Measurements from ENCODE around the gene HMCN1. TPM values are rescaled to one million over a fixed set of nuclear protein-coding genes. Genes with fewer than 3 reads are reported as not detected.

The HMCN1 gene
- total RNA-seq, 4 donors from 2014 or later = 53.0 to 87.9 (median 76.8) TPM

- 89% methylated on average over 2 of the region's 2 CpGs for WGBS
- Histone ChIP-seq H3K27ac (replicated peaks in 1 of 4) (no peak overlapping the region), H3K4me3 (no peak overlapping the region), H3K9me3 (no peaks in the 10 kb centered on the region), H3K27me3 (no peaks in the 10 kb centered on the region), H3K4me1 (no peaks in the 10 kb centered on the region), H3K36me3 (no peaks in the 10 kb centered on the region)
- intact Hi-C loops (cut with DNase I) = no loop called here
- TF ChIP-seq CTCF (IDR thresholded peaks at IDR 0.05) (no peak), POLR2A (IDR thresholded peaks at IDR 0.05; ENCODE audit: low read depth) (no peak), EP300 (IDR thresholded peaks at IDR 0.05) (no peak), POLR2AphosphoS5 (IDR thresholded peaks at IDR 0.05) (no peak)
- no peak for DNase-seq (ENCODE audit: extremely low spot score)
Measured at GRCh38 chr1:186231861-186232436, 497.8 kb downstream of the HMCN1 start.

GRCh38 chr1:186234976-186235686 lies 500.9 kb downstream of the HMCN1 start:
- DNase-seq (ENCODE audit: extremely low spot score) = no peak
- Histone ChIP-seq H3K4me1 (no peaks in the 10 kb centered on the region), H3K27ac (replicated peaks in 1 of 4) (no peak overlapping the region), H3K9me3 (no peaks in the 10 kb centered on the region), H3K4me3 (no peak overlapping the region), H3K36me3 (no peaks in the 10 kb centered on the region), H3K27me3 (no peaks in the 10 kb centered on the region)
- TF ChIP-seq EP300 (IDR thresholded peaks at IDR 0.05) = no peak
- no peak for TF ChIP-seq POLR2AphosphoS5 (IDR thresholded peaks at IDR 0.05)
- no peak for TF ChIP-seq POLR2A (IDR thresholded peaks at IDR 0.05; ENCODE audit: low read depth)
- no peak for TF ChIP-seq CTCF (IDR thresholded peaks at IDR 0.05)
- 48% methylated on average over 2 of the region's 2 CpGs for WGBS
- intact Hi-C loops (cut with DNase I) = no loop called here

GRCh38 chr1:186235696-186236095 lies 501.5 kb downstream of the HMCN1 start:
- intact Hi-C loops (cut with DNase I) = no loop called here
- no peak for DNase-seq (ENCODE audit: extremely low spot score)
- TF ChIP-seq CTCF (IDR thresholded peaks at IDR 0.05) (no peak), EP300 (IDR thresholded peaks at IDR 0.05) (no peak), POLR2A (IDR thresholded peaks at IDR 0.05; ENCODE audit: low read depth) (no peak), POLR2AphosphoS5 (IDR thresholded peaks at IDR 0.05) (no peak)
- H3K9me3 ChIP-seq = no peaks in the 10 kb centered on the region
- H3K36me3 ChIP-seq = no peaks in the 10 kb centered on the region
- H3K27ac ChIP-seq (replicated peaks in 1 of 4) = no peak overlapping the region
- H3K4me3 ChIP-seq = no peak overlapping the region
- H3K27me3 ChIP-seq = no peaks in the 10 kb centered on the region
- H3K4me1 ChIP-seq = no peaks in the 10 kb centered on the region
- WGBS = 66% methylated on average over 4 of the region's 4 CpGs

DNA sequence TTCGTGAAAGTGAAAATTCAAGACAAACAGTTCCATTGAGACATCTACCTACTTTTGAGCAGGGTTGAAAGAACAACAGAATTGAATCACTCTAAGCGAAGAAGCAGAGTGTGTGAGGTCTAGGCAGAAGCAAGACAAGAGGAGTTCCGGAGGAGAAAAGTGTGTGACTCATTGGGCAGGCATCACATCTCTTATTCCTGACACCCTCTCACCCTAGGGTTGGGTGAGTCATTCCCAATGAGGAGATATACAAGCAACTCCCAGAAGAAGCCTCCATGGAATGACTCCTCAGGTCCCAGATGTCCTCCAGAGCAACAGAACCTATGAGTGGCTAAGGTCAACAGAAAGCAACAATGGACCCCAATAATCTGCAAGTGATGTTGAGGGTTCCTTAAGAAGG lies 502.7 kb downstream of the HMCN1 start:
- no peak overlapping the region for H3K4me3 ChIP-seq
- H3K4me1 ChIP-seq = no peaks in the 10 kb centered on the region
- no peaks in the 10 kb centered on the region for H3K9me3 ChIP-seq
- H3K27ac ChIP-seq (replicated peaks in 1 of 4) = no peak overlapping the region
- no peaks in the 10 kb centered on the region for H3K36me3 ChIP-seq
- H3K27me3 ChIP-seq = no peaks in the 10 kb centered on the region
- no peak for DNase-seq (ENCODE audit: extremely low spot score)
- TF ChIP-seq CTCF (IDR thresholded peaks at IDR 0.05) = no peak
- TF ChIP-seq POLR2AphosphoS5 (IDR thresholded peaks at IDR 0.05) = no peak
- TF ChIP-seq EP300 (IDR thresholded peaks at IDR 0.05) = no peak
- intact Hi-C loops (cut with DNase I) = no loop called here
- WGBS = 88% methylated on average over 3 of the region's 3 CpGs

DNA sequence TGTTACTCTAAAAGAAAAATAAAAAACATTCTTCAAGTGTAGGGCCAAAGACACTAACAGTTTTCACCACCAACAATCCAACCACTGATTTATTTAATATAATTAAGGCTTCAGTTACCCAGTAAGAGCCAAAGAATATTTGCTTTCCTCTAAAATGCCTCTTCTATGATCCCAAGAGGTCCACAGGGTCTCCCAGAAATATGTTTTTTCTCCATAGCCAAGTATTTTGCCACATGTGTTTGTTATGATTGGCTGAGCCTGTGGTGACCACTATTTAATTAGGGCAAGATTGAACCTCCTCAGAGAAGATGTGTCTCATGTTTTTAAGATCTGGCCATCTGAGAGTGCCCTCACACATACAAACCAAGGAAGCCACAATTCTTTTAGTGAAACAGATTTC lies 505.0 kb downstream of the HMCN1 start:
- DNase-seq (ENCODE audit: extremely low spot score) = no peak
- no peak for TF ChIP-seq CTCF (IDR thresholded peaks at IDR 0.05)
- TF ChIP-seq POLR2A (IDR thresholded peaks at IDR 0.05; ENCODE audit: low read depth) = no peak
- no peak for TF ChIP-seq EP300 (IDR thresholded peaks at IDR 0.05)
- TF ChIP-seq POLR2AphosphoS5 (IDR thresholded peaks at IDR 0.05) = no peak
- Histone ChIP-seq H3K36me3 (no peaks in the 10 kb centered on the region), H3K4me3 (no peak overlapping the region), H3K9me3 (no peaks in the 10 kb centered on the region), H3K27me3 (no peaks in the 10 kb centered on the region), H3K4me1 (no peaks in the 10 kb centered on the region), H3K27ac (replicated peaks in 1 of 4) (no peak overlapping the region)
- intact Hi-C loops (cut with DNase I) = no loop called here

Measured in esophagus muscularis mucosa (tissue), 4 donors.